ENCODE data around the gene PSME2.
A peak's percentile ranks its signal among the peaks of the same experiment; 100 is the strongest.

The PSME2 gene

GRCh38 chr14:24189460-24189859, 43.0 kb upstream of the PSME2 start:
- no peak for TF ChIP-seq CTCF (IDR thresholded peaks at IDR 0.05; ENCODE audit: low read depth, low read length, missing control alignments)
- DNase-seq (ENCODE audit: low read depth) = no peak
- no peak overlapping the region for H3K4me3 ChIP-seq (ENCODE audit: low read depth, low read length)

- peak overlapping the region; percentile 83 for H3K4me3 ChIP-seq (ENCODE audit: low read depth, low read length)
- TF ChIP-seq CTCF (IDR thresholded peaks at IDR 0.05; ENCODE audit: low read depth, low read length, missing control alignments) = no peak
- no peak for DNase-seq (ENCODE audit: low read depth)
These were observed 42.6 kb upstream of the PSME2 start for GRCh38 chr14:24189059-24189375.

- peak within 1 kb of the TSS; percentile 83 for H3K4me3 ChIP-seq (ENCODE audit: low read depth, low read length)
- TF ChIP-seq CTCF (IDR thresholded peaks at IDR 0.05; ENCODE audit: low read depth, low read length, missing control alignments) = no peak
- DNase-seq (ENCODE audit: low read depth) = peak; percentile 97
These were observed 42.0 kb upstream of the PSME2 start, which contains the start of gene IPO4 for GRCh38 chr14:24188251-24189058. Gene IPO4, minus strand, starts transcription at chr14:24188816. Its CDS starts 29 bp downstream, at chr14:24188787.

- no peak for DNase-seq (ENCODE audit: low read depth)
- no peak for TF ChIP-seq CTCF (IDR thresholded peaks at IDR 0.05; ENCODE audit: low read depth, low read length, missing control alignments)
- peak overlapping the region; percentile 83 for H3K4me3 ChIP-seq (ENCODE audit: low read depth, low read length)
These were observed 41.1 kb upstream of the PSME2 start for GRCh38 chr14:24187539-24187915.

- no peak for TF ChIP-seq CTCF (IDR thresholded peaks at IDR 0.05; ENCODE audit: low read depth, low read length, missing control alignments)
- no peak overlapping the region for H3K4me3 ChIP-seq (ENCODE audit: low read depth, low read length)
- DNase-seq (ENCODE audit: low read depth) = no peak
These were observed 40.6 kb upstream of the PSME2 start for GRCh38 chr14:24186831-24187538.

GRCh38 chr14:24185741-24186140, 39.3 kb upstream of the PSME2 start:
- TF ChIP-seq CTCF (IDR thresholded peaks at IDR 0.05; ENCODE audit: low read depth, low read length, missing control alignments) = no peak
- DNase-seq (ENCODE audit: low read depth) = no peak
- no peak overlapping the region for H3K4me3 ChIP-seq (ENCODE audit: low read depth, low read length)

Data from GM12864 (cell line).